Tracheal epithelial cell (primary cell): Measurements from ENCODE around the gene RSPH6A. TPM values are rescaled to one million over a fixed set of nuclear protein-coding genes. Genes with fewer than 3 reads are reported as not detected.

Experiments
- total RNA-seq: library from RNA; depleted of rRNA; stranded (reverse); fragments of >200 nt; gene quantifications from 2 replicates; pipeline ENCODE4 v1.2.1, GENCODE V29; 2014

Gene RSPH6A
- total RNA-seq: not detected in 2 replicates

GRCh38 chr19:45814851-45815480, at the start of gene RSPH6A:
RSPH6A (minus strand) TSS chr19:45815308; CDS start chr19:45815176, 132 bp downstream.

GRCh38 chr19:45863840-45864628, 48.9 kb upstream of the RSPH6A start, which contains the start of gene FOXA3:
FOXA3 (plus strand) TSS chr19:45864326; CDS start chr19:45864457, 131 bp downstream.

GRCh38 chr19:45862564-45863334, 47.6 kb upstream of the RSPH6A start, which contains the start of gene SYMPK:
SYMPK (minus strand) TSS chr19:45863147; CDS start chr19:45854495, 8,652 bp downstream.

GRCh38 chr19:45792470-45793177, 22.5 kb downstream of the RSPH6A start, which contains the start of gene DMWD:
DMWD (minus strand) TSS chr19:45792845; CDS start chr19:45792756, 89 bp downstream.

GRCh38 chr19:45782162-45782691, 32.9 kb downstream of the RSPH6A start, which contains the start of gene DMPK:
DMPK (minus strand) TSS chr19:45782490; CDS start chr19:45782352, 138 bp downstream.

GRCh38 chr19:45768984-45769782, 45.9 kb downstream of the RSPH6A start, which contains the start of gene SIX5:
SIX5 (minus strand) TSS chr19:45769252; CDS start chr19:45768844, 408 bp downstream.

Other genes starting within 250 kb of the RSPH6A start
- gene OPA3, start 230.5 kb downstream of the RSPH6A start, total RNA-seq: 4.8 and 5.1 TPM in 2 replicates
- gene GPR4, start 213.1 kb downstream of the RSPH6A start, total RNA-seq: not detected in 2 replicates
- 84.8 and 113 TPM in 2 replicates for gene EML2, start 175.9 kb downstream of the RSPH6A start, total RNA-seq
- 0.43 and 0.96 TPM in 2 replicates for gene GIPR, start 147.1 kb downstream of the RSPH6A start, total RNA-seq
- gene SNRPD2, start 123.4 kb downstream of the RSPH6A start, total RNA-seq: 284 and 297 TPM in 2 replicates
- 10.7 and 16.1 TPM in 2 replicates for gene QPCTL, start 122.6 kb downstream of the RSPH6A start, total RNA-seq
- gene FBXO46, start 84.4 kb downstream of the RSPH6A start, total RNA-seq: 6.0 TPM in 2 replicates
- gene MEIOSIN, start 81.9 kb downstream of the RSPH6A start, total RNA-seq: not detected in 2 replicates
- gene SIX5, start 46.1 kb downstream of the RSPH6A start, total RNA-seq: 4.8 and 5.8 TPM in 2 replicates
- 5.1 and 9.6 TPM in 2 replicates for gene DMPK, start 32.8 kb downstream of the RSPH6A start, total RNA-seq
- 27.0 and 33.5 TPM in 2 replicates for gene DMWD, start 22.5 kb downstream of the RSPH6A start, total RNA-seq
- gene SYMPK, start 47.8 kb upstream of the RSPH6A start, total RNA-seq: 23.6 and 24.5 TPM in 2 replicates
- 0.24 TPM in 1 of 2 replicates, not detected in the other for gene FOXA3, start 49.0 kb upstream of the RSPH6A start, total RNA-seq
- 21.7 and 26.9 TPM in 2 replicates for gene IRF2BP1, start 70.8 kb upstream of the RSPH6A start, total RNA-seq
- gene MYPOP, start 87.3 kb upstream of the RSPH6A start, total RNA-seq: 1.7 and 2.7 TPM in 2 replicates
- gene NANOS2, start 99.5 kb upstream of the RSPH6A start, total RNA-seq: not detected in 2 replicates
- under 0.01 TPM in 1 of 2 replicates, not detected in the other for gene NOVA2, start 158.6 kb upstream of the RSPH6A start, total RNA-seq
- gene CCDC61, start 180.2 kb upstream of the RSPH6A start, total RNA-seq: 5.3 and 6.2 TPM in 2 replicates
- not detected in 2 replicates for gene PGLYRP1, start 207.7 kb upstream of the RSPH6A start, total RNA-seq
- not detected in 2 replicates for gene IGFL4, start 225.7 kb upstream of the RSPH6A start, total RNA-seq